HepG2 (cell line): ENCODE measurements around the gene NTSR2. TPM values are rescaled to one million over a fixed set of nuclear protein-coding genes. Genes with fewer than 3 reads are reported as not detected.
A peak's percentile ranks its signal among the peaks of the same experiment; 100 is the strongest.

Source experiments
- DNMT1 ChIP-seq: sonication (generic); formaldehyde crosslinking; IDR thresholded peaks from 2 replicates; pipeline ENCODE4 v1.5.1; 2020; ENCODE audit warnings: mild to moderate bottlenecking, missing genetic modification reagents
- FOSL1 ChIP-seq: sonication (generic); formaldehyde crosslinking; IDR thresholded peaks from 2 replicates; pipeline ENCODE4 v1.9.0; 2021; ENCODE audit warnings: missing genetic modification reagents, borderline replicate concordance
- HNF4G ChIP-seq, 2 experiments: sonication (generic) in 1 of 2; formaldehyde crosslinking in 1 of 2; IDR thresholded peaks; 2 replicates each; pipeline versions ENCODE4 v1.4.0 to v1.6.1; 2011 to 2020; ENCODE audit warnings: borderline replicate concordance in 2 of 2, low read depth in 2 of 2, mild to moderate bottlenecking in 2 of 2, low read length in 1 of 2, missing genetic modification reagents in 1 of 2, moderate library complexity in 1 of 2
- NCOA1 ChIP-seq: sonication (generic); formaldehyde crosslinking; IDR thresholded peaks from 2 replicates; pipeline ENCODE4 v1.9.0; 2021; ENCODE audit warnings: missing genetic modification reagents
- NR2F6 ChIP-seq, 2 experiments: IDR thresholded peaks; 2 replicates each; pipeline ENCODE4 v1.6.1; 2016; ENCODE audit warnings: antibody characterized with exemption in 1 of 2, mild to moderate bottlenecking in 1 of 2
- PBX2 ChIP-seq: IDR thresholded peaks from 2 replicates; pipeline ENCODE4 v1.6.1; 2016; ENCODE audit warnings: control low read depth
- SIN3B ChIP-seq: fragments of 150-350 bp; IDR thresholded peaks from 2 replicates; pipeline ENCODE4 v1.6.1; 2014; ENCODE audit warnings: low read length
- SRSF4 ChIP-seq: fragments of 200-400 bp; formaldehyde crosslinking; IDR thresholded peaks from one replicate; pipeline ENCODE4 v1.6.1; 2018; ENCODE audit warnings: mild to moderate bottlenecking, low read depth, low read length, moderate library complexity; ENCODE audit not compliant: poor library complexity, severe bottlenecking
- TIGD3 ChIP-seq: sonication (generic); formaldehyde crosslinking; IDR thresholded peaks from 2 replicates; pipeline ENCODE4 v1.5.1; 2020; ENCODE audit warnings: mild to moderate bottlenecking, missing genetic modification reagents, borderline replicate concordance
- ZFY ChIP-seq: sonication (generic); formaldehyde crosslinking; IDR thresholded peaks from 2 replicates; pipeline ENCODE4 v1.4.0; 2020; ENCODE audit warnings: missing genetic modification reagents
- ZMAT3 ChIP-seq: sonication (generic); formaldehyde crosslinking; conservative IDR thresholded peaks from 2 replicates; pipeline ENCODE4 v1.7.0; 2021; ENCODE audit warnings: missing genetic modification reagents
- ZNF607 ChIP-seq: sonication (generic); formaldehyde crosslinking; IDR thresholded peaks from 2 replicates; pipeline ENCODE4 v1.5.1; 2020; ENCODE audit warnings: missing genetic modification reagents, mild to moderate bottlenecking, borderline replicate concordance
- ZNF670 ChIP-seq: sonication (generic); formaldehyde crosslinking; IDR thresholded peaks from 2 replicates; pipeline ENCODE4 v1.8.0; 2022; ENCODE audit warnings: mild to moderate bottlenecking, missing genetic modification reagents, borderline replicate concordance
- ZNF780A ChIP-seq: sonication (generic); formaldehyde crosslinking; IDR thresholded peaks from 2 replicates; pipeline ENCODE4 v1.8.0; 2022; ENCODE audit warnings: mild to moderate bottlenecking, missing genetic modification reagents, moderate library complexity
- ZNF781 ChIP-seq: sonication (generic); formaldehyde crosslinking; IDR thresholded peaks from 2 replicates; pipeline ENCODE4 v1.5.1; 2020; ENCODE audit warnings: borderline replicate concordance, mild to moderate bottlenecking, missing genetic modification reagents; ENCODE audit errors: not compliant biosample characterization
- ZSCAN21 ChIP-seq: sonication (generic); formaldehyde crosslinking; IDR thresholded peaks from 2 replicates; pipeline ENCODE4 v1.8.0; 2022; ENCODE audit warnings: mild to moderate bottlenecking, missing genetic modification reagents, moderate library complexity, borderline replicate concordance
- polyA plus RNA-seq, 8 experiments: library from polyadenylated mRNA; depleted of rRNA in 3 of 8; stranded (reverse) in 7 of 8; unstranded in 1 of 8; fragments of >200 nt; fragmentation: Illumina TruSeq in 4 of 8; extraction: Trizol in 4 of 8; gene quantifications; 2 replicates each; pipeline versions ENCODE4 v1.2.1 to v1.2.3, GENCODE V29; 2011 to 2016; ENCODE audit warnings: low read depth in 4 of 8, missing spikeins in 1 of 8, mixed read lengths in 1 of 8; ENCODE audit not compliant: insufficient read depth in 1 of 8
- total RNA-seq, 5 experiments: library from RNA; depleted of rRNA; stranded (reverse); fragments of >200 nt; fragmentation: Illumina TruSeq; extraction: Trizol; gene quantifications; 2 replicates each; pipeline ENCODE4 v1.2.3, GENCODE V29; 2016; ENCODE audit warnings: low read depth in 1 of 5
- TF ChIP-seq, protein P1 (sequence below): sonication (generic); formaldehyde crosslinking; IDR thresholded peaks from 2 replicates; pipeline ENCODE4 v1.4.0; 2020; ENCODE audit warnings: missing genetic modification reagents
- TF ChIP-seq, protein P2 (sequence below): sonication (generic); formaldehyde crosslinking; IDR thresholded peaks from 2 replicates; pipeline ENCODE4 v1.8.0; 2022; ENCODE audit warnings: mild to moderate bottlenecking, missing genetic modification reagents; ENCODE audit not compliant: insufficient replicate concordance

The NTSR2 gene
- total and polyA plus RNA-seq, 2 of the 13 experiments (the other 11 are each of a cell fraction or from before 2014, with no cell fraction given), result not detected

DNA sequence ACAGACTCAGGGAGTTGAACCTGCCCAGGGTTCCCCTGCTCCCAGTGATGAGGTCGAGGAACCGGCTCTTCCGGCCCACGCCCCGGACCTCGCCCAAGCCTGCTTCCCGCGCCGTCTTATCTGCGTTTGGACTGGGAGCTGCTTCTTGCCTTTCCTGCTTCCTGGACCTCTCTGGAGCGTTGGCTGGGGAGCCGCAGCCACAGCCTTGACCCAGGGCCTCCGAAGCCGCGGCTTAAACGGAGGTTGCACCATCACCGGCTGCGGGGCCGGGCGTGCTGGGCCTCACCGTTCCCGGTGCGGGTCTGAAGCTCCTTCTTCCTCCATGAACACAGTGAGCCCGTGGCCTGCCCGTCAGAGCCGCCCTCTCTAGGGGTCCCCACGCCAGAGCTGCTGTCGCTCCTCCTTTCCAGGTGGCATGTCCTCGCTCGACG is 13.3 kb downstream of the NTSR2 start (continued):
- no peak for TF ChIP-seq ZSCAN21 (CRISPR knock-in tag)
- no peak for TF ChIP-seq ZNF781 (CRISPR knock-in tag)
- no peak for TF ChIP-seq ZNF607 (CRISPR knock-in tag)
- TF ChIP-seq TIGD3 (CRISPR knock-in tag), result no peak
- no peak for TF ChIP-seq SIN3B
- TF ChIP-seq PBX2 (CRISPR knock-in tag), result no peak
- 0 out of 2 replicates have a peak, but pooled peaks have one; percentile 23 for TF ChIP-seq ZFY (CRISPR knock-in tag)
- TF ChIP-seq SRSF4, result no peak
- TF ChIP-seq, protein P1, sequence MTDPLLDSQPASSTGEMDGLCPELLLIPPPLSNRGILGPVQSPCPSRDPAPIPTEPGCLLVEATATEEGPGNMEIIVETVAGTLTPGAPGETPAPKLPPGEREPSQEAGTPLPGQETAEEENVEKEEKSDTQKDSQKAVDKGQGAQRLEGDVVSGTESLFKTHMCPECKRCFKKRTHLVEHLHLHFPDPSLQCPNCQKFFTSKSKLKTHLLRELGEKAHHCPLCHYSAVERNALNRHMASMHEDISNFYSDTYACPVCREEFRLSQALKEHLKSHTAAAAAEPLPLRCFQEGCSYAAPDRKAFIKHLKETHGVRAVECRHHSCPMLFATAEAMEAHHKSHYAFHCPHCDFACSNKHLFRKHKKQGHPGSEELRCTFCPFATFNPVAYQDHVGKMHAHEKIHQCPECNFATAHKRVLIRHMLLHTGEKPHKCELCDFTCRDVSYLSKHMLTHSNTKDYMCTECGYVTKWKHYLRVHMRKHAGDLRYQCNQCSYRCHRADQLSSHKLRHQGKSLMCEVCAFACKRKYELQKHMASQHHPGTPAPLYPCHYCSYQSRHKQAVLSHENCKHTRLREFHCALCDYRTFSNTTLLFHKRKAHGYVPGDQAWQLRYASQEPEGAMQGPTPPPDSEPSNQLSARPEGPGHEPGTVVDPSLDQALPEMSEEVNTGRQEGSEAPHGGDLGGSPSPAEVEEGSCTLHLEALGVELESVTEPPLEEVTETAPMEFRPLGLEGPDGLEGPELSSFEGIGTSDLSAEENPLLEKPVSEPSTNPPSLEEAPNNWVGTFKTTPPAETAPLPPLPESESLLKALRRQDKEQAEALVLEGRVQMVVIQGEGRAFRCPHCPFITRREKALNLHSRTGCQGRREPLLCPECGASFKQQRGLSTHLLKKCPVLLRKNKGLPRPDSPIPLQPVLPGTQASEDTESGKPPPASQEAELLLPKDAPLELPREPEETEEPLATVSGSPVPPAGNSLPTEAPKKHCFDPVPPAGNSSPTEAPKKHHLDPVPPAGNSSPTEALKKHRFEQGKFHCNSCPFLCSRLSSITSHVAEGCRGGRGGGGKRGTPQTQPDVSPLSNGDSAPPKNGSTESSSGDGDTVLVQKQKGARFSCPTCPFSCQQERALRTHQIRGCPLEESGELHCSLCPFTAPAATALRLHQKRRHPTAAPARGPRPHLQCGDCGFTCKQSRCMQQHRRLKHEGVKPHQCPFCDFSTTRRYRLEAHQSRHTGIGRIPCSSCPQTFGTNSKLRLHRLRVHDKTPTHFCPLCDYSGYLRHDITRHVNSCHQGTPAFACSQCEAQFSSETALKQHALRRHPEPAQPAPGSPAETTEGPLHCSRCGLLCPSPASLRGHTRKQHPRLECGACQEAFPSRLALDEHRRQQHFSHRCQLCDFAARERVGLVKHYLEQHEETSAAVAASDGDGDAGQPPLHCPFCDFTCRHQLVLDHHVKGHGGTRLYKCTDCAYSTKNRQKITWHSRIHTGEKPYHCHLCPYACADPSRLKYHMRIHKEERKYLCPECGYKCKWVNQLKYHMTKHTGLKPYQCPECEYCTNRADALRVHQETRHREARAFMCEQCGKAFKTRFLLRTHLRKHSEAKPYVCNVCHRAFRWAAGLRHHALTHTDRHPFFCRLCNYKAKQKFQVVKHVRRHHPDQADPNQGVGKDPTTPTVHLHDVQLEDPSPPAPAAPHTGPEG (CRISPR knock-in tag), result no peak
- no peak for TF ChIP-seq HNF4G (IDR thresholded peaks at IDR 0.05; ENCODE audit: borderline replicate concordance, low read depth, low read length)
- TF ChIP-seq HNF4G (CRISPR knock-in tag; IDR thresholded peaks at IDR 0.05; ENCODE audit: borderline replicate concordance, low read depth), result no peak
- TF ChIP-seq DNMT1 (CRISPR knock-in tag), result no peak
- no peak for TF ChIP-seq FOSL1 (CRISPR knock-in tag)
- no peak for TF ChIP-seq NR2F6 (IDR thresholded peaks at IDR 0.05)
- TF ChIP-seq NR2F6 (CRISPR knock-in tag; IDR thresholded peaks at IDR 0.05), result 0 out of 2 replicates have a peak, but pooled peaks have one; percentile 14
- TF ChIP-seq NCOA1, result no peak
- no peak for TF ChIP-seq ZNF670 (CRISPR knock-in tag)
- TF ChIP-seq, protein P2, sequence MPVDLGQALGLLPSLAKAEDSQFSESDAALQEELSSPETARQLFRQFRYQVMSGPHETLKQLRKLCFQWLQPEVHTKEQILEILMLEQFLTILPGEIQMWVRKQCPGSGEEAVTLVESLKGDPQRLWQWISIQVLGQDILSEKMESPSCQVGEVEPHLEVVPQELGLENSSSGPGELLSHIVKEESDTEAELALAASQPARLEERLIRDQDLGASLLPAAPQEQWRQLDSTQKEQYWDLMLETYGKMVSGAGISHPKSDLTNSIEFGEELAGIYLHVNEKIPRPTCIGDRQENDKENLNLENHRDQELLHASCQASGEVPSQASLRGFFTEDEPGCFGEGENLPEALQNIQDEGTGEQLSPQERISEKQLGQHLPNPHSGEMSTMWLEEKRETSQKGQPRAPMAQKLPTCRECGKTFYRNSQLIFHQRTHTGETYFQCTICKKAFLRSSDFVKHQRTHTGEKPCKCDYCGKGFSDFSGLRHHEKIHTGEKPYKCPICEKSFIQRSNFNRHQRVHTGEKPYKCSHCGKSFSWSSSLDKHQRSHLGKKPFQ (CRISPR knock-in tag), result no peak
- no peak for TF ChIP-seq ZMAT3 (CRISPR knock-in tag)
- no peak for TF ChIP-seq ZNF780A (CRISPR knock-in tag)
